Colon (tissue), 2 donors: Measurements from ENCODE around the gene APOL3.
"Not testable (repeated sequence)": the region's sequence is repeated elsewhere in the genome, so short reads cannot be mapped to it uniquely, and the experiment has no call there.

ENCODE experiments used
- FAIRE-seq: peaks from 2 replicates; lab custom pipeline; 2012; peaks lifted over from hg19 to GRCh38; lab: Jason Lieb, UNC
- donor health status: control.
- donor health status: control.

APOL3 gene

GRCh38 chr22:36134182-36134581 lies 26.4 kb downstream of the APOL3 start:
- no peak for FAIRE-seq

GRCh38 chr22:36131907-36132306 lies 28.6 kb downstream of the APOL3 start:
- no peak for FAIRE-seq

DNA sequence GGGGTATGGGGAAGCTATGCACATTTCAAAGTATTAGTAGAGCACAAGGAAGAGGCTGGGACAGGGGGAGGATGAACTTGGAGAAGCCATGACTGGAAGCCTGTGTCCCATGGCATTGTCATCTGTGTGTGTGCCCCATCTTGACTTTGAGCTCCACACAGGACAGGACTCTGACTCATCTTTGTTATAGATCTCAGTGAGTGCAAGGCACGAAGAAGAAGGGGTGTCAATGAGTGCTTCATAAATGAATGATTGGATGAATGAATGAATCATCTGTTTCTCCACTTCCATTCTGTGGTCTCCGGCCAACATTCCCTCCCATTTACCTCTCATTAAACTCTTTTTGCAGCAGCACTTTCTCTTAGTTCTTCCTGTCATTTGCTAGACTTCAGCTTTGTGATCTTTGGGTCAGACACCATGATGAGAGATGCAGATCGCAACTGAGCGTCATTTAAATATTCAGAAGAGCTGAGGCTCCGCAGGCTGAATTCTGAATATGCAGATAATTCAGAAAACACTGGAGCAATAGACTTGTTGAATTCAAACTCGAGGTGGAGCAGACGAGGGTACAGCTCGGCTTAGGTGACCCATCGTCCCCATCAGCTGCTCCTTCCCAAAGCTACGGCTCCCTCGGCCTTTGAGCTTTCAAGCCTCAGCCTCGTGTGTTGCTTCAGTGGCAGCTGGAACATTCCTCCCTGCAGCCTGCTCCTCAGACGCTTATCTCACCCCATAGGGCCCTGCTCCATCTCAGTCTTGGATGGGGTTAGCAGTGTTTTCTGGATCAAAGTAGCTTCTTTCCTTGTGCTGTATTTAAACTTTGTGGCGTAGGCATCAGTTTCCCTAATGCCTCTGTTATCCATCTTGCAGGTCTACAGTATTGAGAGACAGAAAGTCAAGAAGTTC lies 30.8 kb downstream of the APOL3 start:
- FAIRE-seq: no peak

GRCh38 chr22:36129071-36129470 lies 31.5 kb downstream of the APOL3 start:
- no peak for FAIRE-seq

- FAIRE-seq: no peak
Measured at GRCh38 chr22:36125994-36126531, 34.5 kb downstream of the APOL3 start.

GRCh38 chr22:36125434-36125833 lies 35.1 kb downstream of the APOL3 start:
- FAIRE-seq: no peak

DNA sequence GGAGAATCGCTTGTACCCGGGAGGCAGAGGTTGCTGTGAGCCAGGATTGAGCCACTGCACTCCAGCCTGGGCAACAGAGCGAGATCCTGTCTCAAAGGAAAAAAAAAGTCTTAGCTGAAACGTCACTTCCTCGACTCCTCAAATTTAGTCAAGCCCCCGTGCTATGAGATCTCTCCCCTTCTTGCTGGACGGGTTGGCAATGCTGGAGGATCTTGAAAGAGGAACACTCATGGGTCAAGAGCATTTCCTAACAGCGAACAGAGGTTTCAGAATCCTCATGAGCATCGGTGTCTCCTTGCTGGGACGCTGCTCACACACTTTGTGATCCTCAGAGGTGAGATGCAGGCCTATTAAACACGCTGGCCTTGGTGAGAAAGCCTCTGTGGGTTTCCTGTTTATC lies 35.9 kb downstream of the APOL3 start:
- FAIRE-seq: no peak

- FAIRE-seq: peak; percentile 92
Measured at GRCh38 chr22:36123673-36124630, 36.6 kb downstream of the APOL3 start.

DNA sequence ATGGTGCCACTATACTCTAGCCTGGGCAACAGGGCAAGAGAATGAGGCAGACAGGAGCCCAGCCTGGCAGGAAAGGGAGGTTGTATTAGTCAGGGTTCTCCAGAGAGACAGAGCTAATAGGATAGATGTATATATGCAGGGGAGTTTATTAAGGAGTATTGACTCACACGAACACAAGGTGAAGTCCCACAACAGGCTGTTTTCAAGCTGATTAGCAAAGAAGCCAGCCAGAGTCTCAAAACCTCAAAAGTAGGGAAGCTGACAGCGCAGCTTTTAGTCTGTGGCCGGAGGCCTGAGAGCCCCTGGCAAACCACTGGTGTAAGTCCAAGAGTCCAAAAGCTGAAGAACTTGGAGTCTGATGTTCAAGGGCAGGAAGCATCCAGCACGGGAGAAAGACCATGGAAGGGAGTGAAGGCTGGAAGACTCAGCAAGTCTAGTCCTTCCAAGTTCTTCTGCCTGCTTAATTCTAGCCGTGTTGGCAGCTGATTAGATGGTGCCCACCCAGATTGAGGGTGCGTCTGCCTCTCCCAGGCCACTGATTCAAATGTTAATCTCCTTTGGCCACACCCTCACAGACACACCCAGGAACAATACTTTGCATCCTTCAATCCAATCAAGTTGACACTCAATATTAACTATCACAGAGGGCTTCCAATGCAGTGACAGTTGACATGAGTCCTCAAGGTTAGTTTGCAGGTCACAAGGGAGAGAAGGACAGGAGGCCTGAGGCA lies 39.8 kb downstream of the APOL3 start:
- FAIRE-seq: not testable (repeated sequence)

DNA sequence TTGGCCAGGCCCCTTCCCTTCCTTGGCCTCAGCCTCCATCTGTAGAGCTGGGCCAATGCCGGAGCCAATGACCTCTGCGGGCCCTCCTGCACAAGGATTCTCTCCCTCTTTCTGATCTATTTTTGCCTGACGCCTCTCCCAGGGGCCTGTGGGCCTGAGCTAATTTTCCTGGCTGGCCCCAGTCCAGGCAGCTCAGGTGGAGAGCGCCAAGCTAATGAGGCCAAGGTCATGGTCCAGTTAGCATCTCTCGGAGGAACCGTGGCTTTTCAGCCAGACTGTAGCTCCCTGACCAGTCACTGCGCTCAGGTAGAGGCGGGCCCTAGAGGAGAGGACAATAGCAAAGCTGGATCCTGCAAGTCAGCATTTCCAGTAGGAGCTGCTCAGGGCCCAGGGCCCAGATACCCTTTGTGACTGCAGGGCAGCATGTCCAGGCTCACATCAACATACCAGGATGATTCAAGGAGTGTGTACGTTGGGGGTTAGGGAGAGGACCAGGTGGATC lies 43.5 kb downstream of the APOL3 start:
- FAIRE-seq: no peak

GRCh38 chr22:36116127-36116526 lies 44.4 kb downstream of the APOL3 start:
- FAIRE-seq: no peak

- no peak for FAIRE-seq
Measured at GRCh38 chr22:36113121-36113520, 47.4 kb downstream of the APOL3 start.

DNA sequence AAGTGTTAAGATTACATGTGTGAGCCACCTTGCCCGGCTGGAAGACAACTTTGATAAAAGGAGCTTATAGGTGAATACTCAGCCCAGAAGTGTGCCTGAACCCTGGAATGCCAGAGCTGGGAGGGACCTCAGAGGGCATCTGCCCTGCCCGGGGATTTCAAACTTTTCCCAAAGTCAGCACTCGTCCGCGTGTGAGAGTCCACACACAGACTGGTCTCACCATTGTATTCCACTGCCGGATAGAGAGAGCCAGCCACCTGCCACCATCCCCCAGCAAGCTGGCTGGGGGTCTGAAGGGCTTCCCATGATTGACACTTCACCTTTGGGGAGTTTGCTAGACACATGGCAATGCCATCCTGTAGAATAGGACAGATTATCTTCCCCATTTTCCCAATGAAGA lies 49.2 kb downstream of the APOL3 start:
- no peak for FAIRE-seq

DNA sequence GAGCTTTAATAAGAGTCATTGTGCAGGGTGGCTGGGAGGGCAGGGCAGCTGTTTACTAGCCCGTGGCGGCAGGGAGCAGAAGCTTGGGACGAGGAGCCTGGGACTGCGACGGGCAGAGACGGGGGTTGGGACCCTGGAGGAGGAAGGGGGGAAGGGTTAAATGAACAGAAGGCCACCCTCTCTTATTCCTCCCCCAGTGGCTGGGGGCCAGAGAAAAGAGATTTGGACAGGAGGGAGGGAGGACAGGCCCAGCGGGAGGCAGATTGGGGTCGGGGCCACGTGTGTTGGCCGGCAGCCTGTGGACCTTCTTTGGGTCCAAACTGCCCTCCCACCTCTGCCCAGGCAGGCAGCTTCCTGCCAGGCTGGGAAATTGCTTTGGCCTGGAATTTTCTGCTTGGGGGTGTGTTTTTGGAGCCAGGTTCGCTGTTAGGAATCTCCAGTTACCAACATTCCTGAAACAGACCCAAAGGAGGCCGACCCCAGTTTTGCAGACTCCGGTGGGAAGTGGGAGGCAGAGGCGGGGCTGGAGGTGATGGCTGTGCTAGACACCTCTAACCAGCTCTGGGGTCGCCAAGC lies 50.2 kb downstream of the APOL3 start:
- FAIRE-seq: no peak

DNA sequence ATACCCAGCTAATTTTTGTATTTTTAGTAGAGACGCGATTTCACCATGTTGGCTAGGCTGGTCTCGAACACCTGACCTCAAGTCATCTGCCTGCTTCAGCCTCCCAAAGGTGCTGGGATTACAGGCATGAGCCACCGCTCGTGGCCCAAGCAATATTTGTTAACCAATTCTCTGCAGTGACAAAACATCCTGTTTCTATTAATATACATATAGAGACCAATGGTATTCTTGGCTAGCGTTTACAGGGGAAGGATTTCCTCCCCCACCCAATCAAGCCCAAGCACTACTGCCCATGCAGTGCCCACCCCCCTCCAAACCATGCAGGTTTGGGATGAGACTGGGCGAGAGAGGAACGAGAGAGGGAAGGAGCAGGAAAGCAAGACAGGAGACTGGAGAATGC lies 53.1 kb downstream of the APOL3 start:
- FAIRE-seq: no peak

- FAIRE-seq: no peak
Measured at GRCh38 chr22:36106910-36107309, 53.6 kb downstream of the APOL3 start.

DNA sequence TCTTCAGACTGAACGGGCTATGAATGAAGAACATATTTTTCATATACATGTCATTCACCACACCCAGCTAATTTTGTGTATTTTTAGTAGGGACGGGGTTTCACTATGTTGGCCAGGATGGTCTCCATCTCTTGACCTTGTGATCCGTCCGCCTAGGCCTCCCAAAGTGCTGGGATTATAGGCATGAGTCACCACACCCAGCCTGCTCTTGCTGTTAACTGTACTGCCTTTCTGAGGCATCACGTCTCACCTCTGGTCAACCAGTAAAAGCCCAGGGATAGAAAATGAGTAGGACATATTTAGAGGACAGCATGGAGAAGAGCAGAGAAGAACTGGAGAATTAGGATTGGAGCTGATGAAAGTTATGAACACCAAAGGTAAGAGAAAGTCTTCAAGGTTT lies 55.6 kb downstream of the APOL3 start:
- FAIRE-seq: no peak

DNA sequence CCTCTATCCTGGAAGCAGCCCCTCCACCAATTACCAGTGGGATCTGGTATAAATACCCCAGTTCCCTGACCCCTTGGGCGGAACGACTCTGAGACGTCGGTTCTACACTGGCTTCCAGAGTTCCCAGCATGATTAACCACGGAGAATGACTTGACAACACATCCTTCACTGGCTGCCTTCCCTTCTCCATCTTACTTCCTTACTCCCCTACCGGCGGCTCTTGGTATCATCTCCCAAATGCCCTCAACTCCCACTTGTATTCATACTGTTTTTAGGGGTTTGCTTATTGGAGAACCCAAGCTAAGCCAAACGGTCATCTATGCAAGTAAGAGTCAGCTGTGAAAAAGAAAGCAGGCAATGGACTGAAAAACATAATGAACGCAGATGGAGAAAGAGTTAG lies 56.1 kb downstream of the APOL3 start:
- FAIRE-seq: no peak

GRCh38 chr22:36103891-36104290 lies 56.7 kb downstream of the APOL3 start:
- FAIRE-seq: no peak

GRCh38 chr22:36102995-36103394 lies 57.6 kb downstream of the APOL3 start:
- no peak for FAIRE-seq

DNA sequence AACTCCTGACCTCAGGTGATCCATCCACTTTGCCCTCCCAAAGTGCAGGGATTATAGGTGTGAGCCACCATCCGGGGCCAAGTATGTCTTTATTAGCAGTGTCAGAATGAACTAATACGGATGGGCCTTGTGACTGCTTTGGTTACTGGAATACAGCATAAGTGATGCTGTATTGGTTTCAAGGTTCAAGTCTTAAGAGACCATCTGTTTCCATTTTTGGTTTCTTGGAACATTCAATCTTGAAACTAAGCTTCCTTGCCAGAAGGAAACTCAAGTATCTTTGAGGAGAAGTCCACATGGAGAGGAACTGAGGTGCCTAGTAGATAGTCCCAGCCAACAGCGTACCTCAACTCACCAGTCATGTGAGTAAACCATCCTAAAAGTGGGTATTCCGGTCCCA lies 58.8 kb downstream of the APOL3 start:
- FAIRE-seq: no peak
